SK-N-MC (cell line): ENCODE measurements around the gene ABCA3.

Experiments used
- DNase-seq: peaks from one replicate; pipeline ENCODE4 v3.0.0-alpha.2; 2011; ENCODE audit warnings: low read depth, low spot score
- H3K27ac ChIP-seq: fragments of 200-600 bp; sonication (generic); 2 replicates; pipeline ENCODE4 v1.5.1; 2016; ENCODE audit warnings: mixed run types
- H3K36me3 ChIP-seq: fragments of 200-600 bp; sonication (generic); 2 replicates; pipeline ENCODE4 v1.6.1; 2017; ENCODE audit warnings: antibody characterized with exemption, low read length, mixed read lengths; ENCODE audit not compliant: insufficient read depth
- H3K4me3 ChIP-seq: fragments of 200-600 bp; sonication (generic); 2 replicates; pipeline ENCODE4 v1.5.1; 2016
- H3K9ac ChIP-seq: fragments of 200-600 bp; sonication (generic); 2 replicates; pipeline ENCODE4 v1.8.0; 2017; ENCODE audit warnings: mixed run types, mixed read lengths; ENCODE audit not compliant: insufficient read length
- H3K9me3 ChIP-seq: fragments of 200-600 bp; sonication (generic); 2 replicates; pipeline ENCODE4 v1.6.1; 2017; ENCODE audit warnings: low read depth, mild to moderate bottlenecking, antibody characterized with exemption, low read length, moderate library complexity, mixed read lengths
- EZH2 ChIP-seq: fragments of 200-600 bp; sonication (generic); IDR thresholded peaks from one replicate; pipeline ENCODE4 v1.6.1; 2017; ENCODE audit warnings: antibody characterized with exemption
- FOXP2 ChIP-seq: optimal IDR thresholded peaks from 2 replicates; pipeline ENCODE3; 2011; ENCODE audit warnings: mild to moderate bottlenecking, moderate library complexity; ENCODE audit not compliant: insufficient read depth; ENCODE audit errors: extremely low read length, control extremely low read depth
- POLR2AphosphoS5 ChIP-seq: IDR thresholded peaks from 2 replicates; pipeline ENCODE4 v1.6.1; 2012; ENCODE audit warnings: mild to moderate bottlenecking, low read depth, low read length, borderline replicate concordance

Gene ABCA3

GRCh38 chr16:2231016-2231931 is 109.3 kb downstream of the ABCA3 start:
- Histone ChIP-seq H3K9ac (no peak overlapping the region), H3K27ac (no peak overlapping the region), H3K9me3 (no peaks in the 10 kb centered on the region), H3K36me3 (peaks cover 13% of the 10 kb centered on the region; the same call in 1 of the 2 replicates), H3K4me3 (no peak overlapping the region)
- DNase-seq: no peak
- TF ChIP-seq FOXP2 (no peak), POLR2AphosphoS5 (no peak), EZH2 (no peak)

- no peak overlapping the region for H3K9ac ChIP-seq
- H3K4me3 ChIP-seq: no peak overlapping the region
- peaks cover 13% of the 10 kb centered on the region; the same call in 1 of the 2 replicates for H3K36me3 ChIP-seq
- H3K27ac ChIP-seq: no peak overlapping the region
- no peak for DNase-seq
- H3K9me3 ChIP-seq: no peaks in the 10 kb centered on the region
- no peak for TF ChIP-seq EZH2
- TF ChIP-seq POLR2AphosphoS5: no peak
- no peak for TF ChIP-seq FOXP2
Measured at GRCh38 chr16:2230376-2230775, 110.2 kb downstream of the ABCA3 start.

GRCh38 chr16:2229632-2230250 is 110.8 kb downstream of the ABCA3 start:
- Histone ChIP-seq H3K27ac (no peak overlapping the region), H3K4me3 (no peak overlapping the region), H3K9ac (no peak overlapping the region), H3K9me3 (no peaks in the 10 kb centered on the region), H3K36me3 (peaks cover 13% of the 10 kb centered on the region; the same call in 1 of the 2 replicates)
- TF ChIP-seq POLR2AphosphoS5 (no peak), FOXP2 (no peak), EZH2 (no peak)
- DNase-seq: no peak

- Histone ChIP-seq H3K9ac (no peak overlapping the region), H3K4me3 (no peak overlapping the region), H3K36me3 (peaks cover 13% of the 10 kb centered on the region; the same call in 1 of the 2 replicates), H3K9me3 (no peaks in the 10 kb centered on the region), H3K27ac (no peak overlapping the region)
- DNase-seq: no peak
- no peak for TF ChIP-seq EZH2
- no peak for TF ChIP-seq POLR2AphosphoS5
- TF ChIP-seq FOXP2: no peak
Measured at GRCh38 chr16:2229091-2229490, 111.4 kb downstream of the ABCA3 start.

- Histone ChIP-seq H3K4me3 (no peak overlapping the region), H3K27ac (no peak overlapping the region), H3K9ac (no peak overlapping the region), H3K9me3 (no peaks in the 10 kb centered on the region), H3K36me3 (peaks cover 13% of the 10 kb centered on the region; the same call in 1 of the 2 replicates)
- no peak for DNase-seq
- no peak for TF ChIP-seq EZH2
Measured at GRCh38 chr16:2228161-2228824, 112.2 kb downstream of the ABCA3 start.

GRCh38 chr16:2226918-2227317 is 113.6 kb downstream of the ABCA3 start:
- H3K9me3 ChIP-seq: no peaks in the 10 kb centered on the region
- TF ChIP-seq FOXP2 (no peak), POLR2AphosphoS5 (no peak), EZH2 (no peak)
- no peak overlapping the region for H3K9ac ChIP-seq
- DNase-seq: no peak
- H3K36me3 ChIP-seq: peaks cover 13% of the 10 kb centered on the region; the same call in 1 of the 2 replicates
- H3K27ac ChIP-seq: no peak overlapping the region
- H3K4me3 ChIP-seq: no peak overlapping the region

- no peak overlapping the region for H3K9ac ChIP-seq
- no peak overlapping the region for H3K4me3 ChIP-seq
- H3K9me3 ChIP-seq: no peaks in the 10 kb centered on the region
- TF ChIP-seq FOXP2 (no peak), EZH2 (no peak), POLR2AphosphoS5 (no peak)
- H3K27ac ChIP-seq: no peak overlapping the region
- no peak for DNase-seq
- peaks cover 12% of the 10 kb centered on the region; the same call in 1 of the 2 replicates for H3K36me3 ChIP-seq
Measured at GRCh38 chr16:2226245-2226793, 114.2 kb downstream of the ABCA3 start.
